K562 (cell line): ENCODE results near the gene FAM78B. TPM values are rescaled to one million over a fixed set of nuclear protein-coding genes. Genes with fewer than 3 reads are reported as not detected.

Experiments used
- IFI16 ChIP-seq: fragments of 250-450 bp; sonication (Bioruptor Pico); IDR thresholded peaks from 2 replicates; pipeline ENCODE4 v2.1.2; 2022; ENCODE audit warnings: mild to moderate bottlenecking, inconsistent platforms
- KLF16 ChIP-seq: IDR thresholded peaks from 2 replicates; pipeline ENCODE4 v1.6.1; 2016; ENCODE audit warnings: antibody characterized with exemption
- MEIS2 ChIP-seq: fragments of 450-650 bp; IDR thresholded peaks from 2 replicates; pipeline ENCODE4 v1.6.1; 2014; ENCODE audit warnings: mild to moderate bottlenecking; ENCODE audit not compliant: partially characterized antibody
- NFRKB ChIP-seq: fragments of 450-650 bp; IDR thresholded peaks from 2 replicates; pipeline ENCODE4 v1.6.1; 2016; ENCODE audit warnings: low read depth
- RFX1 ChIP-seq: fragments of 450-650 bp; IDR thresholded peaks from 2 replicates; pipeline ENCODE4 v1.6.1; 2016; ENCODE audit warnings: mild to moderate bottlenecking, moderate library complexity
- SAP30 ChIP-seq: fragments of 200-600 bp; sonication (generic); IDR thresholded peaks from 2 replicates; pipeline ENCODE4 v1.6.1; 2012; ENCODE audit warnings: borderline replicate concordance, low read depth, mild to moderate bottlenecking, moderate library complexity, low read length, control low read depth, inconsistent platforms; ENCODE audit not compliant: insufficient read depth, poor library complexity, severe bottlenecking
- SIN3A ChIP-seq, 2 experiments: fragments of 150-350 bp in 1 of 2; IDR thresholded peaks; 2 replicates each; pipeline ENCODE4 v1.6.1; 2011 to 2016; ENCODE audit warnings: borderline replicate concordance in 2 of 2, low read depth in 2 of 2, low read length in 2 of 2, mild to moderate bottlenecking in 2 of 2, moderate library complexity in 2 of 2; ENCODE audit not compliant: control insufficient read depth in 1 of 2
- SRSF3 ChIP-seq: fragments of 200-400 bp; formaldehyde crosslinking; IDR thresholded peaks from 2 replicates; pipeline ENCODE4 v1.6.1; 2016; ENCODE audit warnings: mild to moderate bottlenecking, low read length, moderate library complexity; ENCODE audit not compliant: insufficient read depth
- U2AF1 ChIP-seq: fragments of 200-400 bp; formaldehyde crosslinking; optimal IDR thresholded peaks from 2 replicates; pipeline ENCODE3; 2017; ENCODE audit warnings: mild to moderate bottlenecking, low read depth, low read length, moderate library complexity
- ZNF695 ChIP-seq: fragments of 450-650 bp; formaldehyde crosslinking; IDR thresholded peaks from 2 replicates; pipeline ENCODE4 v1.4.0; 2020; ENCODE audit warnings: mild to moderate bottlenecking, moderate library complexity
- ZNF696 ChIP-seq: fragments of 250-450 bp; sonication (Bioruptor Pico); conservative IDR thresholded peaks from 2 replicates; pipeline ENCODE4 v1.4.0; 2020; ENCODE audit warnings: mild to moderate bottlenecking, moderate library complexity
- ZNF780A ChIP-seq: fragments of 250-450 bp; sonication (Bioruptor Pico); IDR thresholded peaks from 2 replicates; pipeline ENCODE4 v1.5.0; 2021; ENCODE audit warnings: mild to moderate bottlenecking
- polyA plus RNA-seq, 8 experiments: library from polyadenylated mRNA; depleted of rRNA in 4 of 8; stranded (reverse) in 5 of 8; unstranded in 3 of 8; fragments of >200 nt; fragmentation: Nextera tagmentation in 2 of 8; fragmentation: Illumina TruSeq in 1 of 8; extraction: Ambion mirVana in 2 of 8; extraction: Trizol in 1 of 8; gene quantifications; 2 replicates each; pipeline versions ENCODE4 v1.2.1 to v1.2.3, GENCODE V29; 2011 to 2014; ENCODE audit warnings: inconsistent platforms in 1 of 8, missing spikeins in 1 of 8
- total RNA-seq, 7 experiments: library from RNA; depleted of rRNA in 6 of 7; stranded (reverse); fragments of >200 nt in 6 of 7; fragmentation: Illumina TruSeq in 2 of 7; extraction: Trizol in 2 of 7; gene quantifications; 2 replicates each; pipeline versions ENCODE4 v1.2.1 to v1.2.3, GENCODE V29; 2011 to 2021; ENCODE audit warnings: low replicate concordance in 1 of 7
- TF ChIP-seq, protein P1 (sequence below), 2 experiments: IDR thresholded peaks in 1 of 2; conservative IDR thresholded peaks in 1 of 2; 2 replicates each; pipeline ENCODE4 v1.6.1; 2016; ENCODE audit warnings: low read depth in 2 of 2, mild to moderate bottlenecking in 1 of 2, missing compliant biosample characterization in 1 of 2, missing genetic modification characterization in 1 of 2, moderate library complexity in 1 of 2
- TF ChIP-seq, protein P2 (sequence below): fragments of 250-450 bp; sonication (Bioruptor Pico); IDR thresholded peaks from 2 replicates; pipeline ENCODE4 v1.8.0; 2022; ENCODE audit warnings: inconsistent platforms, mild to moderate bottlenecking, moderate library complexity, borderline replicate concordance
- TF ChIP-seq, protein P3 (sequence below): fragments of 200-800 bp; sonication (Bioruptor generic); IDR thresholded peaks from 2 replicates; pipeline ENCODE4 v1.6.1; 2017; ENCODE audit warnings: missing genetic modification characterization, missing compliant biosample characterization
- TF ChIP-seq, protein P4 (sequence below): sonication (generic); formaldehyde crosslinking; IDR thresholded peaks from 2 replicates; pipeline ENCODE4 v1.8.0; 2022; ENCODE audit warnings: missing genetic modification reagents, mild to moderate bottlenecking, borderline replicate concordance

Gene FAM78B
- total and polyA plus RNA-seq, 9 of the 15 experiments (the other 6 are each of a cell fraction or from before 2014, with no cell fraction given): 0.04 to 0.43 (median 0.29) TPM; not detected in 1

DNA sequence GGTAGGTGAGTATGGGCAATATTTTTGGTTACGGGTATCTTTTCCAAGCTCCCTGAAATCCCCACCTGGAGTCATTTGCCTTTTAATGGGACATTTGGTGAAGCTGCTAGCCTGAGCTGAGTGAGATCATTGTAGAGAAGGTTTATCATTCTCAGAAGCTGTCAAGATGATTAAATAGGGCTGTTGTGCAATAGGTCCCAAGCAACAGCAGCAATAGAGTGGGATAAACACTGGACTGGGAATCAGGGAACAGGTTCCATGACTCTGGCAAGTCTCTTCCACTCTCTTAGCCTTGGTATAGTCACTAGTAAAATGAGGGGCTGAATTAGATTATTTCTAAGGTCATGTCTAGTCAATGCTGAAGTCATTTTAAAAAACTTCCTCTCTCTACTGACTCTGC, 30.3 kb upstream of the FAM78B start (continued):
- TF ChIP-seq, protein P1, sequence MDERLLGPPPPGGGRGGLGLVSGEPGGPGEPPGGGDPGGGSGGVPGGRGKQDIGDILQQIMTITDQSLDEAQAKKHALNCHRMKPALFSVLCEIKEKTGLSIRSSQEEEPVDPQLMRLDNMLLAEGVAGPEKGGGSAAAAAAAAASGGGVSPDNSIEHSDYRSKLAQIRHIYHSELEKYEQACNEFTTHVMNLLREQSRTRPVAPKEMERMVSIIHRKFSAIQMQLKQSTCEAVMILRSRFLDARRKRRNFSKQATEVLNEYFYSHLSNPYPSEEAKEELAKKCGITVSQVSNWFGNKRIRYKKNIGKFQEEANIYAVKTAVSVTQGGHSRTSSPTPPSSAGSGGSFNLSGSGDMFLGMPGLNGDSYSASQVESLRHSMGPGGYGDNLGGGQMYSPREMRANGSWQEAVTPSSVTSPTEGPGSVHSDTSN (CRISPR knock-in tag; IDR thresholded peaks at IDR 0.05; ENCODE audit: low read depth): peak; percentile 62
- TF ChIP-seq, protein P1 (tag; conservative IDR thresholded peaks at IDR 0.05; ENCODE audit: low read depth): peak; percentile 98
- TF ChIP-seq SAP30 (no peak), RFX1 (no peak), ZNF695 (no peak), ZNF780A (CRISPR knock-in tag) (no peak), KLF16 (no peak), IFI16 (CRISPR knock-in tag) (no peak), U2AF1 (no peak), NFRKB (no peak), SRSF3 (no peak), ZNF696 (no peak), MEIS2 (peak; percentile 96), SIN3A (IDR thresholded peaks at IDR 0.05; ENCODE audit: borderline replicate concordance in 2 of 2, control insufficient read depth in 1 of 2, low read depth in 2 of 2, low read length in 2 of 2) (no peak)
- TF ChIP-seq, protein P2, sequence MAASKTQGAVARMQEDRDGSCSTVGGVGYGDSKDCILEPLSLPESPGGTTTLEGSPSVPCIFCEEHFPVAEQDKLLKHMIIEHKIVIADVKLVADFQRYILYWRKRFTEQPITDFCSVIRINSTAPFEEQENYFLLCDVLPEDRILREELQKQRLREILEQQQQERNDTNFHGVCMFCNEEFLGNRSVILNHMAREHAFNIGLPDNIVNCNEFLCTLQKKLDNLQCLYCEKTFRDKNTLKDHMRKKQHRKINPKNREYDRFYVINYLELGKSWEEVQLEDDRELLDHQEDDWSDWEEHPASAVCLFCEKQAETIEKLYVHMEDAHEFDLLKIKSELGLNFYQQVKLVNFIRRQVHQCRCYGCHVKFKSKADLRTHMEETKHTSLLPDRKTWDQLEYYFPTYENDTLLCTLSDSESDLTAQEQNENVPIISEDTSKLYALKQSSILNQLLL (CRISPR knock-in tag): no peak
- TF ChIP-seq, protein P3, sequence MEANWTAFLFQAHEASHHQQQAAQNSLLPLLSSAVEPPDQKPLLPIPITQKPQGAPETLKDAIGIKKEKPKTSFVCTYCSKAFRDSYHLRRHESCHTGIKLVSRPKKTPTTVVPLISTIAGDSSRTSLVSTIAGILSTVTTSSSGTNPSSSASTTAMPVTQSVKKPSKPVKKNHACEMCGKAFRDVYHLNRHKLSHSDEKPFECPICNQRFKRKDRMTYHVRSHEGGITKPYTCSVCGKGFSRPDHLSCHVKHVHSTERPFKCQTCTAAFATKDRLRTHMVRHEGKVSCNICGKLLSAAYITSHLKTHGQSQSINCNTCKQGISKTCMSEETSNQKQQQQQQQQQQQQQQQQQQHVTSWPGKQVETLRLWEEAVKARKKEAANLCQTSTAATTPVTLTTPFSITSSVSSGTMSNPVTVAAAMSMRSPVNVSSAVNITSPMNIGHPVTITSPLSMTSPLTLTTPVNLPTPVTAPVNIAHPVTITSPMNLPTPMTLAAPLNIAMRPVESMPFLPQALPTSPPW (CRISPR knock-in tag): no peak
- TF ChIP-seq, protein P4, sequence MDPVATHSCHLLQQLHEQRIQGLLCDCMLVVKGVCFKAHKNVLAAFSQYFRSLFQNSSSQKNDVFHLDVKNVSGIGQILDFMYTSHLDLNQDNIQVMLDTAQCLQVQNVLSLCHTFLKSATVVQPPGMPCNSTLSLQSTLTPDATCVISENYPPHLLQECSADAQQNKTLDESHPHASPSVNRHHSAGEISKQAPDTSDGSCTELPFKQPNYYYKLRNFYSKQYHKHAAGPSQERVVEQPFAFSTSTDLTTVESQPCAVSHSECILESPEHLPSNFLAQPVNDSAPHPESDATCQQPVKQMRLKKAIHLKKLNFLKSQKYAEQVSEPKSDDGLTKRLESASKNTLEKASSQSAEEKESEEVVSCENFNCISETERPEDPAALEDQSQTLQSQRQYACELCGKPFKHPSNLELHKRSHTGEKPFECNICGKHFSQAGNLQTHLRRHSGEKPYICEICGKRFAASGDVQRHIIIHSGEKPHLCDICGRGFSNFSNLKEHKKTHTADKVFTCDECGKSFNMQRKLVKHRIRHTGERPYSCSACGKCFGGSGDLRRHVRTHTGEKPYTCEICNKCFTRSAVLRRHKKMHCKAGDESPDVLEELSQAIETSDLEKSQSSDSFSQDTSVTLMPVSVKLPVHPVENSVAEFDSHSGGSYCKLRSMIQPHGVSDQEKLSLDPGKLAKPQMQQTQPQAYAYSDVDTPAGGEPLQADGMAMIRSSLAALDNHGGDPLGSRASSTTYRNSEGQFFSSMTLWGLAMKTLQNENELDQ: no peak
